ENCODE results near the gene FMN2.

DNA sequence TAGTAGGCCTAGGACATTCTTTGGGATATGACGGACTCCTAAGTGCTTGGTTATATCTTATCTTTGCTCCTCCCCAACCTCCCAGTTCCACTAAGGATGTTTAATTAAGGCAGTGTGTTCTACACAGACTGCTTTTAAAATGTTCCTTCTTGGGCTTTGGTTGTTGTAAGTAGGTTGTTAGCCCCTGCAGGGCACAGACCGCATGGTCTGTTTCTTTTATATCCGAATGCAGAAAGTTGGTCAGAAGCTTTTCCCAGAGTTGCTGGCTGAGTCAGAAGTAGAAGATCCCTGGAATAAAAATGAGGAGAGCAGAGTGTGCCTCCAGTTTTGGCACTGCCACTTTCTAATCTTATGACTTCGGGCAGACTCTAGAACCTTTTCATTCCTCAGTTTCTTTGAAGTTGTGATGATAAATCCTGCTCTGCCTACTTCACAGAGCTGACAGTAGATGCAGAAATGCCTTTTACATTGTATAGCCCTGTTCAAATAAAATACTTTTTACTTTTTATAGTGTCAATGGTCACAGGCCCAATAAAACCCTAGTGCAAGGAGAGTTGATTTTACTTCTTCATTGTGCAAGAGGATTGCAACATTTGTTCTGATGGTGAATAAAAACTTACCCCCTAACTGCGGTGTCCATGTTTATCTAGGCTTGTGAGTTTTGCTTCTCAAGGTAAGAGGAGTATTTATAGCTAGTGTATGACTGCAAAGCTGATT lies 18.4 kb downstream of the FMN2 start:
- TF ChIP-seq, protein P1, sequence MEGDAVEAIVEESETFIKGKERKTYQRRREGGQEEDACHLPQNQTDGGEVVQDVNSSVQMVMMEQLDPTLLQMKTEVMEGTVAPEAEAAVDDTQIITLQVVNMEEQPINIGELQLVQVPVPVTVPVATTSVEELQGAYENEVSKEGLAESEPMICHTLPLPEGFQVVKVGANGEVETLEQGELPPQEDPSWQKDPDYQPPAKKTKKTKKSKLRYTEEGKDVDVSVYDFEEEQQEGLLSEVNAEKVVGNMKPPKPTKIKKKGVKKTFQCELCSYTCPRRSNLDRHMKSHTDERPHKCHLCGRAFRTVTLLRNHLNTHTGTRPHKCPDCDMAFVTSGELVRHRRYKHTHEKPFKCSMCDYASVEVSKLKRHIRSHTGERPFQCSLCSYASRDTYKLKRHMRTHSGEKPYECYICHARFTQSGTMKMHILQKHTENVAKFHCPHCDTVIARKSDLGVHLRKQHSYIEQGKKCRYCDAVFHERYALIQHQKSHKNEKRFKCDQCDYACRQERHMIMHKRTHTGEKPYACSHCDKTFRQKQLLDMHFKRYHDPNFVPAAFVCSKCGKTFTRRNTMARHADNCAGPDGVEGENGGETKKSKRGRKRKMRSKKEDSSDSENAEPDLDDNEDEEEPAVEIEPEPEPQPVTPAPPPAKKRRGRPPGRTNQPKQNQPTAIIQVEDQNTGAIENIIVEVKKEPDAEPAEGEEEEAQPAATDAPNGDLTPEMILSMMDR (IDR thresholded peaks at IDR 0.05; ENCODE audit: low read depth, low read length): no peak
- TF ChIP-seq EZH2phosphoT487 (IDR thresholded peaks at IDR 0.05; ENCODE audit: low read depth): no peak
